Activated T-helper 2 cell treated with anti-CD3 and anti-CD28 coated beads, Interferon-gamma antibody, Interleukin-2, Interleukin-4, amounts not matched to agents 10 μg/mL and 5 μg/mL and 100 μg/mL, durations not matched to agents 14 hours and 24 hours and 36 hours (primary cell): ENCODE results near the gene PEX13. TPM values are rescaled to one million over a fixed set of nuclear protein-coding genes. Genes with fewer than 3 reads are reported as not detected.
"Not testable (repeated sequence)": the region's sequence is repeated elsewhere in the genome, so short reads cannot be mapped to it uniquely, and the experiment has no call there.

ENCODE experiments used
- DNase-seq: peaks from one replicate; pipeline ENCODE4 v3.0.0; 2021; ENCODE audit warnings: low spot score
- H3K27ac Mint-ChIP-seq: one replicate; pipeline ENCODE4 v1.8.0; 2021; ENCODE audit warnings: mixed read lengths
- H3K27me3 Mint-ChIP-seq: one replicate; pipeline ENCODE4 v1.8.0; 2021; ENCODE audit warnings: low read depth, mixed read lengths
- H3K36me3 Mint-ChIP-seq: one replicate; pipeline ENCODE4 v1.8.0; 2021; ENCODE audit warnings: low read depth, mixed read lengths
- H3K4me1 Mint-ChIP-seq: one replicate; pipeline ENCODE4 v1.8.0; 2021; ENCODE audit warnings: low read depth, mixed read lengths
- H3K4me3 Mint-ChIP-seq: one replicate; pipeline ENCODE4 v1.8.0; 2021; ENCODE audit warnings: low read depth, mild to moderate bottlenecking, moderate library complexity, mixed read lengths
- H3K9me3 Mint-ChIP-seq: one replicate; pipeline ENCODE4 v1.8.0; 2021; ENCODE audit warnings: mixed read lengths
- intact Hi-C: fragments of 100-400 bp; cut with micrococcal nuclease; formaldehyde crosslinking; loops from one replicate; pipeline ENCODE4 v1.15.1; 2023
- total RNA-seq: library from RNA; stranded (reverse); gene quantifications from 2 replicates; pipeline ENCODE4 v1.2.3, GENCODE V29; 2022

PEX13 gene
- total RNA-seq, 1 donor from 2014 or later = 17.9 TPM

DNA sequence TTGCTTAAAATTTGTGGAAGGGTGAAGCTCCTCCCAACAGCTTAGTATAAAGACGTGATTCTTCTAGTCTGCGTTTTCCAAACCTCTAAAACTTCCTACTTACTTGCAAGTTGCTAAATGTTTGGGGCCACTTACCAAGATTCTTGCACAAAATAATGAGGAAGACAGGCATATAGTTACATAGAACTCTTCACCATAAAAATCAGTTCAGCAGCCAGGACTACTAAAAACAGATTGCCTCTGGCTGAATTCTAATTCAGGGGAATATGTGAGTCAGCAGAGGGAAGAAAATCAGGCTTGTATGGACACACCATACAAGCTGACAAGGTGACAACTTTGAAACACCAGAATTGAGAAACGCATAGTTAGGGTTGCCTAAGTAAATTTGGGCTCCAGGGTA is 2.8 kb upstream of the PEX13 start:
- H3K4me3 Mint-ChIP-seq = peak overlapping the region; percentile 52
- H3K36me3 Mint-ChIP-seq = peaks cover 5% of the 10 kb centered on the region
- no peak for DNase-seq
- H3K9me3 Mint-ChIP-seq = no peaks in the 10 kb centered on the region
- no peak overlapping the region for H3K27ac Mint-ChIP-seq
- intact Hi-C loops = loop anchor here (5.0 kb wide), 1 partner anchor 207 kb away; no protein-coding TSS in a partner anchor
- peaks cover 39% of the 10 kb centered on the region for H3K4me1 Mint-ChIP-seq
- no peaks in the 10 kb centered on the region for H3K27me3 Mint-ChIP-seq

DNA sequence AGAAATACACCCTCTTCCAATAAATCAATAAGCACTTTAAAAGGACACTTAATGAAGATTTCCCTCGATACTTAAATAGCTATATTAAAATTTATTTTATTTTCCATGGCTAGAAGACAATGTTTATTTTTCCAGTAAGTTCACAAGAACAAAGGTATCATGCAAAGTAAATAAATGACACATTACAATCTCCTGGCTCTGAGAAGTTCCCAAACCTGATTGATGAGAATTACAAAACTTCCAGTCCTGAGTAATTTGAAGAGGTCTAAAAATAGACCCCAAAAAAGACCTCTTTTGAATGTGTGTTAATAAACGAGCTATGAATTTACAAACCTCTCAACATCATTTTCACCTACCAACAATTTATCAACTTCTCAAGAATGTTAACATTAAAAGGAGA is 1.5 kb upstream of the PEX13 start:
- Mint-ChIP-seq H3K4me1 (peaks cover 39% of the 10 kb centered on the region), H3K27me3 (no peaks in the 10 kb centered on the region), H3K36me3 (peaks cover 8% of the 10 kb centered on the region), H3K27ac (no peak overlapping the region), H3K4me3 (peak overlapping the region; percentile 98), H3K9me3 (no peaks in the 10 kb centered on the region)
- intact Hi-C loops = loop anchor here (2.0 to 5.0 kb wide), 5 partner anchors 135 to 523 kb away; partner anchors contain the start of genes REL, USP34 and XPO1
- DNase-seq = no peak

DNA sequence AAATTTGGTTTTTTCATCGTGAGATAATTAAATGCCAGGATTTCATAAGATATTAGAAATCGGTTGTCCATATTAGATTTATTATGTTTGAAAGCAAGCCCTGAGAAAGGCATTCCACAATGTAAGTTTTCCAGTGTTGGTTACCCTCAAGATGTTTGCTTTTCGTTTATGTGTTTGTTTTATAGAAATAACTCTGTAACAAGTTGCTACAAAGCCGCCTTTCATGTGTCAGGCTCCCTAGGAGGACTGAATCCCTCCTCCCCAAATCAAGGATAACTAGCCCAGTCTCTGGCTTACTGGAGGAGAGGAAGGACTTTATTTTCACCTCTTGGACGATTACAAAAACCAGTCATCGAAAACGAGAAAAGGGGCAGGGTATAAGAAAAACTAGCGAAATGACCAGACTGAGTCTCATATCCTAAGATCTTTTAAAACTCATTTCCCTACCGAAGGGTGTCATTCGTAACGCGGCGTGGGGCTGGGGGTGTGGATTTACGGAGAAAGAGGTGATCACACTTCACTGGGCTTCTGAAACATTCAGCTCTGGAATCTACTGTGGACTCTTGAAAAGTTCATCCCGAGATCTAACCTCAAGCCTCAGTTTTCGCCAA is 1.0 kb upstream of the PEX13 start:
- intact Hi-C loops = loop anchor here (1.0 to 5.0 kb wide), 7 partner anchors 49 to 522 kb away; partner anchors contain the start of genes REL, SANBR, USP34 and XPO1
- Mint-ChIP-seq H3K9me3 (no peaks in the 10 kb centered on the region), H3K27me3 (no peaks in the 10 kb centered on the region), H3K4me3 (peak overlapping the region; percentile 98), H3K27ac (peak overlapping the region; percentile 98), H3K4me1 (peaks cover 39% of the 10 kb centered on the region), H3K36me3 (peaks cover 13% of the 10 kb centered on the region)
- DNase-seq = no peak

DNA sequence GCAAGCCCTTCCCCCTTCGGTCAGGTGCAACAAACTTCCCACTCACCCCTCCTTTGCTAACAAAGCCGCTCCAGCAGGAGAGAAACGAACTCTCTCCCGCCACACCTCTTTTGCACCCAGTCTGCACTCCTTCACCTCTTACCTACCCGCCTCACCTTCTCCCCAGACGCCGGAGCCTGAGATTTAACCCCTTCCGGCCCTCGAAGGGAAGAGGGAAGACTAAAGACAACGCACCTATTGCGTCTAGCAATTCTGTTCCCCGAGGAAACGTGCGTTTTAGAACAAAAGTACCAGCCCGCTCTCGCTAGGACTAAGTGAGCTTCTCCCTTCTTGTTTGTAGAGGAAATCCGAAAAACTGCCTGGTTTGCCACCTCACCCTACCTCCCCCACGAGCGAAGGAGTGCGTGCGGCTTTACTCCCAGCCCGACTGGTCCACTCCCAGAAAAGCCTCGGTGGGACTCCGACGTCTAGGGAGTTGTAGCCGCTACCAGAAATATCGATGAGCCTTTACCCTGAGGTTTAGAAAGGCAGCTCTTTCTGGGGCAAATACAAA is 441 bp upstream of the PEX13 start:
- H3K27ac Mint-ChIP-seq = peak overlapping the region; percentile 98
- intact Hi-C loops = loop anchor here (1.0 to 5.0 kb wide), 7 partner anchors 48 to 522 kb away; partner anchors contain the start of genes REL, SANBR, USP34 and XPO1
- H3K9me3 Mint-ChIP-seq = no peaks in the 10 kb centered on the region
- H3K4me3 Mint-ChIP-seq = peak overlapping the region; percentile 98
- H3K4me1 Mint-ChIP-seq = peaks cover 39% of the 10 kb centered on the region
- peaks cover 19% of the 10 kb centered on the region for H3K36me3 Mint-ChIP-seq
- no peaks in the 10 kb centered on the region for H3K27me3 Mint-ChIP-seq
- DNase-seq = peak; percentile 69

DNA sequence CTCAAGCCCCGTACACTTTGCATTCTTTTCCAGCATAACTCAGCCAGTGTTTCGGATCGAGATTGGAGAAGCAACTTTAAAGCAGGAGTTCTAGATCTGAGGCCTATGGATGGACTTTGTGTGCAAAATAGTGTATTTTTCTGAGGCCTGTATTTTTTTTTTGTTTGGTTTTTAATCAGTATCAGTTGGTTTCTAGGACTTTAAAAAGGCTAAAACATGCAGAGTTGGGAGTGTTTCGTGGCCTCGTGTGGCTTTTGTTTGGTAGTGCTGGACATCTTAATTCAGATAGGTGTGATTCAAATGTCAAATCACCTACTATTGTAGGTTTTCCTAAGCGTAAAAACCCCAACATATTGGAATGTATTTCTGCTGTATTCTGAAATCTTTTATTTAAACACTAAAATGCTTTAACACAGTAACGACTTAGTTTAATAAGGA is 817 bp downstream of the PEX13 start:
- Mint-ChIP-seq H3K4me3 (peak overlapping the region; percentile 98), H3K36me3 (peaks cover 26% of the 10 kb centered on the region), H3K27ac (peak overlapping the region; percentile 98), H3K4me1 (peaks cover 30% of the 10 kb centered on the region), H3K9me3 (no peaks in the 10 kb centered on the region), H3K27me3 (no peaks in the 10 kb centered on the region)
- intact Hi-C loops = loop anchor here (5.0 kb wide), 1 partner anchor 211 kb away; no protein-coding TSS in a partner anchor
- no peak for DNase-seq

DNA sequence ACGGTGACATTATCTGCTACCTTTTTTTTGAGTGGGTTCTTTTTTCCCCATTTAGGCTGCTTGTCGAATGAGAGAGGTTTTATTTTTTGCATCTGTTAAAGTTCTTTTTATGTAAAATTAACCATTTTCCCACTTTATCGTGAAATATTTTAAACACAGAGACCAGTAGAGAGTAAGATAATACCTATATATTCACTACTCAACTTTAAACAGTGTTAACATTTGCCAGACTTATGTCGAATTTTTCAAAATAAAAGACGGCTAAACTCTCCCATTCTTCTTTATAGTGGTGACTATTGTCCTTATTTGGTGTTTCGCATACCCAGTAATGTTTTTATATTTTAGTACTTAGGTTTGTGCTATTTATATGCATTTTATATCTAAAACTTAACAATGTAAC is 1.3 kb downstream of the PEX13 start:
- intact Hi-C loops = loop anchor here (5.0 kb wide), 1 partner anchor 211 kb away; no protein-coding TSS in a partner anchor
- DNase-seq = no peak
- Mint-ChIP-seq H3K27me3 (no peaks in the 10 kb centered on the region), H3K4me3 (peak overlapping the region; percentile 98), H3K36me3 (peaks cover 31% of the 10 kb centered on the region), H3K9me3 (no peaks in the 10 kb centered on the region), H3K27ac (peak overlapping the region; percentile 98), H3K4me1 (peaks cover 29% of the 10 kb centered on the region)

DNA sequence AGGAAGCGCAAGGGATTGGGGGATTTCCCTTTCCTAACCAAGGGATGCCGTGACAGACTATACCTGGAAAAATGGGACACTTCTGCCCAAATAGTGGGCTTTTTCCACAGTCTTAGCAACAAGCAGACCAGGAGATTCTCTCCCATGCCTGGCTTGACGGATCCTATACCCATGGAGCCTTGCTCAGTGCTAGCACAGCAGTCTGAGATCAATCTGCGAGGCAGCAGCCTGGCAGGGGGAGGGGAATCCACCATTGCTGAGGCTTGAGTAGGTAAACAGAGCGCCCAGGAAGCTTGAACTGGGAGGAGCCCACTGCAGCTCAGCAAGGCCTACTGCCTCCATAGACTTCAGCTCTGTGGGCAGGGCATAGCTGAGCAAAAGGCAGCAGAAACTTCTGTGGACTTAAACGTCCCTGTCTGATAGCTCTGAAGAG is 3.7 kb downstream of the PEX13 start:
- H3K9me3 Mint-ChIP-seq = no peaks in the 10 kb centered on the region
- H3K4me1 Mint-ChIP-seq = peaks cover 17% of the 10 kb centered on the region
- intact Hi-C loops = no loop called here
- no peaks in the 10 kb centered on the region for H3K27me3 Mint-ChIP-seq
- DNase-seq = no peak
- no peak overlapping the region for H3K27ac Mint-ChIP-seq
- peaks cover 34% of the 10 kb centered on the region for H3K36me3 Mint-ChIP-seq
- no peak overlapping the region for H3K4me3 Mint-ChIP-seq

DNA sequence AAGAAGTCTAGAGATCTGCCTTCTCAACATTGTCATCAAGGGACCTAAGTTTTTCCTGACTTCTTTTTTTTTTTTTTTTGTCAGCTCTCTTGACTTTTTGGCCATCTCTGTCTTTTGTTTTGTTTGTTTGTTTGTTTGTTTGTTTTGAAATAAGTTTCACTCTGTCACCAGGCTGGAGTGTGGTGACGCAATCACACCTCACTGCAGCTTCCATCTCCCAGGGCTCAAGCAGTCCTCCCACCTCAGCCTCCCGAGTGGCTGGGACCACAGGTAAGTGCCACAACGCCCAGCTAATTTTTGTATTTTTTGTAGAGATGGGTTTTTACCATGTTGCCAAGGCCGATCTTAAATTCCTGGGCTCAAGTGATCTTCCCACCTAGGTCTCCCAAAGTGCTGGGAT is 6.2 kb downstream of the PEX13 start:
- no peak for DNase-seq
- intact Hi-C loops = no loop called here
- Mint-ChIP-seq H3K4me1 (peaks cover 11% of the 10 kb centered on the region), H3K36me3 (peaks cover 53% of the 10 kb centered on the region), H3K27me3 (no peaks in the 10 kb centered on the region), H3K27ac (no peak overlapping the region), H3K4me3 (no peak overlapping the region), H3K9me3 (no peaks in the 10 kb centered on the region)

DNA sequence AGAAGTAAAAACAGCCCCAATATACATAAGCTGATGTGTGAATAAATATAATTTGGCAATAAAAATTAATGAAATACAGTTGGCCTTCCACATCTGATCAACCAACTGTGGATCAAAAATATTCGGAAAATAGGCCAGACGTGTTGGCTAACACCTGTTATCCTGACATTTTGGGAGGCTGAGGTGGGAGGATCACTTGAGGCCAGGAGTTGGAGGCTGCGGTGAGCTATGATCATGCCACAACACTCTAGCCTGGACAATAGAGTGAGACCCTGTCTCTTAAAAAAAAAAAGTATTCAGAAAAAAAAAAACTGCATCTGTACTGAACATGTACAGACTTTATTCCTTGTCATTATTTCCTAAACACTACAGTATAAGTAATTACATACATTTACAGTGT is 12.0 kb downstream of the PEX13 start:
- H3K36me3 Mint-ChIP-seq = peaks cover 57% of the 10 kb centered on the region
- peaks cover 6% of the 10 kb centered on the region for H3K4me1 Mint-ChIP-seq
- H3K9me3 Mint-ChIP-seq = no peaks in the 10 kb centered on the region
- intact Hi-C loops = no loop called here
- no peak overlapping the region for H3K27ac Mint-ChIP-seq
- H3K4me3 Mint-ChIP-seq = no peak overlapping the region
- no peak for DNase-seq
- no peaks in the 10 kb centered on the region for H3K27me3 Mint-ChIP-seq

DNA sequence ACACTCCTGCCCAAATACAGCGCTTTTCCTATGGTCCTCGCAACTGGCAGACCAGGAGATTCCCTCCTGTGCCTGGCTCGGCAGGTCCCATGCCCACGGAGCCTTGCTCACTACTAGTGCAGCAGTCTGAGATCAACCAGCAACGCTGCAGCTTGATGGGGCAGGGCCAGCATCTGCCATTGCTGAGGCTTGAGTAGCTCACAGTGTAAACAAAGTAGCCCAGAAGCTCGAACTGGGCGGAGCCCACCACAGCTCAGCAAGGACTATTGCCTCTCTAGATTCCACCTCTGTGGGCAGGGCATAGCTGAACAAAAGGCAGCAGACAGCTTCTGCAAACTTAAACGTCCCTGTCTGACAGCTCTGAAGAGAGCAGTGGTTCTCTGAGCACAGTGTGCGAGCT is 17.1 kb downstream of the PEX13 start:
- H3K27ac Mint-ChIP-seq, H3K4me3 Mint-ChIP-seq, intact Hi-C loops, DNase-seq, H3K4me1 Mint-ChIP-seq, H3K27me3 Mint-ChIP-seq: not testable (repeated sequence)
- H3K36me3 Mint-ChIP-seq = peaks cover 69% of the 10 kb centered on the region
- H3K9me3 Mint-ChIP-seq = peaks cover 23% of the 10 kb centered on the region

DNA sequence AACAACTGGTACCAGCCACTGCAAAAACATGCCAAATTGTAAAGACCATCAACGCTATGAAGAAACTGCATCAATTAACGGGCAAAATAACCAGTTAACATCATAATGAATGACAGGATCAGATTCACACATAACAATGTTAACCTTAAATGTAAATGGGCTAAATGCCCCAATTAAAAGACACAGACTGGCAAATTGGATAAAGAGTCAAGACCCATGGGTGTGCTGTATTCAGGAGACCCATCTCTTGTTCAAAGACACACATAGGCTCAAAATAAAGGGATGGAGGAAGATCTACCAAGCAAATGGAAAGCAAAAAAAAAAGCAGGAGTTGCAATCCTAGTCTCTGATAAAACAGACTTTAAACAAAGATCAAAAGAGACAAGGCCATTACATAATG is 19.1 kb downstream of the PEX13 start:
- H3K4me1 Mint-ChIP-seq, H3K4me3 Mint-ChIP-seq, H3K27me3 Mint-ChIP-seq, intact Hi-C loops, DNase-seq, H3K27ac Mint-ChIP-seq: not testable (repeated sequence)
- Mint-ChIP-seq H3K9me3 (peaks cover 23% of the 10 kb centered on the region), H3K36me3 (peaks cover 72% of the 10 kb centered on the region)

DNA sequence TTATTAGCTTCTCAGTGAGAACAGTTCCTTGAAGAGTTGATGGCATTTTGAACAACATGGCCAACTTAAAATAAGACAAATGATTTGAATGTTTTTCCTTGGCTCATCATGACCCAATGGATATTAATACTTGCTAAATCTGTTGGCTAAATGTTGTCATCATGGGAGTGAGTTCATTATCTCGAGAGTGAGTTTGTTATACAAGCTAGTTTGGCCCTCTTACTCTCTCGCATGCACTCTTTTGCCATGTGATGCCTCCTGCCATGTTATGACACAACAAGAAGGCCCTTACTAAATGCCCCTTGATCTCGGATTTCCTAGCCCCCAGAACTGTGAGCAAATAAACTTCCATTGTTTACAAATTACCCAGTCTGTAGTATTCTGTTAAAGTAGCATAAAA is 25.3 kb downstream of the PEX13 start:
- no peaks in the 10 kb centered on the region for H3K9me3 Mint-ChIP-seq
- intact Hi-C loops = no loop called here
- H3K36me3 Mint-ChIP-seq = peaks cover 48% of the 10 kb centered on the region
- no peaks in the 10 kb centered on the region for H3K27me3 Mint-ChIP-seq
- no peak overlapping the region for H3K27ac Mint-ChIP-seq
- H3K4me3 Mint-ChIP-seq = no peak overlapping the region
- DNase-seq = no peak
- H3K4me1 Mint-ChIP-seq = peaks cover 3% of the 10 kb centered on the region

DNA sequence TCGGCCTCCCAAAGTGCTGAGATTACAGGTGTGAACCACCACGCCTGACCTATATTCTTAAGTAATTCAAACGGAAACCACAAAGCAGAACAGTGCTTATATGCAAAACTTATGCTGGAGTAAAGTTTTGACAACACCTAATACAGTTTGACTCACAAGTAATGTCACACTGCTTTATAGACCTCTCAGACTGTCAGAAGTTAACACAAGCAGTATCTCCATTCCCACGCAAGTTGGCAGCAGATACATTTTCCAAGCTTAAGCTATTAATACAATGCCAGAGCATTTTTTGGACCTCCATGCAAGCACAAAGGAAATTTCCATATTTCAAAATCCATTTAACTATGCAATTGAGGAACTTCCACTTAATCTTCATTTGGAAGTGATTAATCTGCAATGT is 27.1 kb downstream of the PEX13 start:
- no peaks in the 10 kb centered on the region for H3K27me3 Mint-ChIP-seq

More for the DNA sequence above, 27.1 kb downstream of the PEX13 start:
- Mint-ChIP-seq H3K9me3 (no peaks in the 10 kb centered on the region), H3K4me1 (peaks cover 3% of the 10 kb centered on the region), H3K36me3 (peaks cover 50% of the 10 kb centered on the region), H3K4me3 (no peak overlapping the region), H3K27ac (no peak overlapping the region)
- intact Hi-C loops = no loop called here
- DNase-seq = no peak
